HL-60/S4 treated with retinoic acid at 250 ng/mL for 4 days and 3 days (cell line): ENCODE data around the gene MAPK7.

Experiments used
- in situ Hi-C: fragments of 300-500 bp; cut with MboI; formaldehyde crosslinking; loops from 2 replicates; pipeline ENCODE4 v1.7.0; 2022; ENCODE audit warnings: low sequenced_read_pairs

Gene MAPK7

GRCh38 chr17:19342611-19343255 is 35.6 kb upstream of the MAPK7 start:
- in situ Hi-C loops, result no loop called here

- in situ Hi-C loops, result no loop called here
Observed at GRCh38 chr17:19343256-19343630, 35.1 kb upstream of the MAPK7 start.

- in situ Hi-C loops, result no loop called here
Observed at GRCh38 chr17:19343671-19344151, 34.6 kb upstream of the MAPK7 start.

GRCh38 chr17:19344311-19345066 is 33.8 kb upstream of the MAPK7 start:
- in situ Hi-C loops, result no loop called here

DNA sequence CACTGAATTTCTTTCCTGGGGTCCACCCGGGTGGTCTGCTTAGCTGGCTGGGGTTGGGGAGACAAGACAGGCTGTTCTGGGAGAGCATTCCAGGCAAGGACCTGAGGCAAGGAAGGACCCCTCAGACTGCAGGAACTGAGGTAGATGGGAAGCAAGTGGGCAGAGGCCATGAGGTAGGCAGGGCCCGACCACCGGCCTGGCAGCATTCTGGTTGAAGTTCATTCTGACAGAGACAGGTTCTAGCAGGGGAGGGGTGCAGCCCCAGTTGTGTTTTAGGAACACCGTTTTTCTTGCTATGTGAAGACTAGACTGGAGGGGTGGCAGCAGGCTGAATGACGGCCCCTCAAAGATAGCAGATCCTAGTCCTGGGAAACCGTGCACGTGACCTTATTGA is 33.2 kb upstream of the MAPK7 start:
- in situ Hi-C loops, result no loop called here

GRCh38 chr17:19345486-19346350 is 32.6 kb upstream of the MAPK7 start:
- in situ Hi-C loops, result no loop called here

GRCh38 chr17:19346351-19347255 is 31.7 kb upstream of the MAPK7 start:
- in situ Hi-C loops, result no loop called here

GRCh38 chr17:19347323-19348080 is 30.8 kb upstream of the MAPK7 start:
- in situ Hi-C loops, result no loop called here

GRCh38 chr17:19348081-19348650 is 30.1 kb upstream of the MAPK7 start:
- in situ Hi-C loops, result no loop called here

GRCh38 chr17:19348806-19349205 is 29.5 kb upstream of the MAPK7 start:
- in situ Hi-C loops, result no loop called here

DNA sequence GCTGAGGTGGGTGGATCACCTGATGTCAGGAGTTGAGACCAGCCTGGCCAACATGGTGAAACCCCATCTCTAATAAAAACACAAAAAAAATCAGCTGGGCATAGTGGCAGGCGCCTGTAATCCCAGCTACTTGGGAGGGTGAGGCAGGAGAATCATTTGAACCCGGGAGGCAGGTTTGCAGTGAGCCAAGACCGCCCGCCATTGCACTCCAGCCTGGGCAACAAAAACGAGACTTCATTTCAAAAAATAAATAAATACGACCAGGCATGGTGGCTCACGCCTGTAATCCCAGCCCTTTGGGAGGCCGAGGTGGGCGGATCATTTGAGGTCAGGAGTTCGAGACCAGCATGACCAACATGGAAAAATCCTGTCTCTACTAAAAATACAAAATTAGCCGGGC is 24.9 kb upstream of the MAPK7 start:
- in situ Hi-C loops, result loop anchor here (25.0 kb wide), 1 partner anchor 409 kb away; no protein-coding TSS in a partner anchor

DNA sequence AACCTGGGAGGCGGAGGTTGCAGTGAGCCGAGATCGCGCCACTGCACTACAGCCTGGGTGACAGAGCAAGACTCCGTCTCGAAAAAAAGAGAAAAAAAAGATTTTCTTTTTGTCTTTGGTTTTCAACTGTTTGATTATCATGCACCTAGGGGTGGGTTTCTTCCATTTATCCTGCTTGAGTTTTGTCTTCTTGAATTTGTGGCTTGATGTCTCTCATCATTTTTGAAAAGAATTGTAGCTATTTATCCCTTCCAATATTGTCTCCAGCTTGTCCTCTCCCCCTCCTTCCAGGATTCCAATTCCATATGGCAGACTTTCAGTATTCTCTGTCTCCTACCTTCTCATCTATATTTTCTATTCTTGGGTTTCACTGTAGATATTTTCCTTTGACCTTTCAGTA is 23.6 kb upstream of the MAPK7 start:
- in situ Hi-C loops, result loop anchor here (25.0 kb wide), 1 partner anchor 408 kb away; no protein-coding TSS in a partner anchor

- in situ Hi-C loops, result loop anchor here (25.0 kb wide), 1 partner anchor 405 kb away; no protein-coding TSS in a partner anchor
Observed at GRCh38 chr17:19357351-19357750, 20.9 kb upstream of the MAPK7 start.

GRCh38 chr17:19357761-19358160 is 20.5 kb upstream of the MAPK7 start:
- in situ Hi-C loops, result loop anchor here (25.0 kb wide), 1 partner anchor 405 kb away; no protein-coding TSS in a partner anchor

GRCh38 chr17:19359151-19359550 is 19.1 kb upstream of the MAPK7 start:
- in situ Hi-C loops, result loop anchor here (25.0 kb wide), 1 partner anchor 403 kb away; no protein-coding TSS in a partner anchor

- in situ Hi-C loops, result loop anchor here (25.0 kb wide), 1 partner anchor 402 kb away; no protein-coding TSS in a partner anchor
Observed at GRCh38 chr17:19359856-19360255, 18.4 kb upstream of the MAPK7 start.

- in situ Hi-C loops, result loop anchor here (25.0 kb wide), 1 partner anchor 402 kb away; no protein-coding TSS in a partner anchor
Observed at GRCh38 chr17:19360772-19361171, 17.5 kb upstream of the MAPK7 start.

GRCh38 chr17:19361326-19361725 is 17.0 kb upstream of the MAPK7 start:
- in situ Hi-C loops, result loop anchor here (25.0 kb wide), 1 partner anchor 401 kb away; no protein-coding TSS in a partner anchor

DNA sequence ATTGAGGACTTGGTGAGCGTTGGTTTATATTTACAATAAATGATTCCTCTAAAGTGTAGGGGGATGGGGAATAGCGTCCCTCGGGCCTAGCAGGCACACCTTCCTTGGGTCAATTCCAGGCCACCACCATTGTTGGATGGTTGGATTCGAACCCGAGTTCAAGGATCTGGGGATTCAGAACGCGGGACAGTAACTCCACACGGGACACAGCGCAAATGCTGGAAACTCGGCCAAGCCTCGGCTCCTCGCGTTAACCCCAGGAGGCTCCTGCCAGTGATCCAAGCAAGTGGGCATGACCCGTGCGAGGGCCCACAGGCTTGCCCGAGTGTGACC is 16.4 kb upstream of the MAPK7 start:
- in situ Hi-C loops, result loop anchor here (25.0 kb wide), 1 partner anchor 400 kb away; no protein-coding TSS in a partner anchor
